Measurements from ENCODE around the gene ACSS3. TPM values are rescaled to one million over a fixed set of nuclear protein-coding genes. Genes with fewer than 3 reads are reported as not detected.

ACSS3 gene
- total RNA-seq, 2 experiments from 2014 or later = not detected

- no peak for ATAC-seq (ENCODE audit: poor library complexity)
- Mint-ChIP-seq H3K36me3 (ENCODE audit: low read depth) (no peaks in the 10 kb centered on the region), H3K4me1 (ENCODE audit: low read depth) (no peaks in the 10 kb centered on the region), H3K9me3 (peaks cover 14% of the 10 kb centered on the region), H3K27me3 (no peaks in the 10 kb centered on the region), H3K27ac (no peak overlapping the region), H3K4me3 (no peak overlapping the region)
- H3K27ac ChIP-seq (ENCODE audit: low read depth in 1 of 2, low read length in 2 of 2) = no peak overlapping the region
- intact Hi-C loops (cut with DNase I, micrococcal nuclease) = no loop called here
- TF ChIP-seq, protein P1, sequence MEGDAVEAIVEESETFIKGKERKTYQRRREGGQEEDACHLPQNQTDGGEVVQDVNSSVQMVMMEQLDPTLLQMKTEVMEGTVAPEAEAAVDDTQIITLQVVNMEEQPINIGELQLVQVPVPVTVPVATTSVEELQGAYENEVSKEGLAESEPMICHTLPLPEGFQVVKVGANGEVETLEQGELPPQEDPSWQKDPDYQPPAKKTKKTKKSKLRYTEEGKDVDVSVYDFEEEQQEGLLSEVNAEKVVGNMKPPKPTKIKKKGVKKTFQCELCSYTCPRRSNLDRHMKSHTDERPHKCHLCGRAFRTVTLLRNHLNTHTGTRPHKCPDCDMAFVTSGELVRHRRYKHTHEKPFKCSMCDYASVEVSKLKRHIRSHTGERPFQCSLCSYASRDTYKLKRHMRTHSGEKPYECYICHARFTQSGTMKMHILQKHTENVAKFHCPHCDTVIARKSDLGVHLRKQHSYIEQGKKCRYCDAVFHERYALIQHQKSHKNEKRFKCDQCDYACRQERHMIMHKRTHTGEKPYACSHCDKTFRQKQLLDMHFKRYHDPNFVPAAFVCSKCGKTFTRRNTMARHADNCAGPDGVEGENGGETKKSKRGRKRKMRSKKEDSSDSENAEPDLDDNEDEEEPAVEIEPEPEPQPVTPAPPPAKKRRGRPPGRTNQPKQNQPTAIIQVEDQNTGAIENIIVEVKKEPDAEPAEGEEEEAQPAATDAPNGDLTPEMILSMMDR (IDR thresholded peaks at IDR 0.05) = no peak
- ChIA-PET POLR2A (no interaction called here), CTCF (no interaction called here)
- H3K36me3 ChIP-seq (ENCODE audit: insufficient read depth, low read length) = no peaks in the 10 kb centered on the region
- no peak for DNase-seq
- peaks cover 4 to 7% of the 10 kb centered on the region in 2 experiments for H3K9me3 ChIP-seq (ENCODE audit: control insufficient read depth in 1 of 2, insufficient read depth in 1 of 2, low read length in 2 of 2)
- no peaks in the 10 kb centered on the region for H3K4me1 ChIP-seq (ENCODE audit: insufficient read depth, low read length)
- H3K4me3 ChIP-seq (ENCODE audit: low read length) = no peak overlapping the region
- no peaks in the 10 kb centered on the region for H3K27me3 ChIP-seq (ENCODE audit: control insufficient read depth in 1 of 2, insufficient read depth in 2 of 2, low read length in 2 of 2)
These were observed 95.0 kb downstream of the ACSS3 start for GRCh38 chr12:81172851-81173250.

DNA sequence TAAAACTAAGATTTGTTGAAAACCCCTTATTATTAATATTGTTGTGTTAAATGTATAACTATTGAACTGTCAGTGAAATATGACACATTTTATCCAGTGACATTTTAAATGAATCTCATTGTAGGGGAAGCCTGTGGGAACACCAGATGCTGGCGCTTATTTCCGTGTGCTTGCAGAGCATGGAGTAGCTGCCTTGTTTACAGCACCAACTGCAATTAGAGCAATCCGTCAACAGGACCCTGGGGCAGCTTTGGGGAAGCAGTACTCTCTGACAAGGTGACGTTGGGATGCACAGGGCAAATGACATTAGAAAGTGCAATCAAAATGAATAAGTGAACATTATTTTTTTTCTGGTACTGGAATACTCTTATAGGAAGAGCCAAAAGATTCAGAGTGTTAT is 96.8 kb downstream of the ACSS3 start:
- H3K36me3 Mint-ChIP-seq (ENCODE audit: low read depth) = no peaks in the 10 kb centered on the region
- no peak for ATAC-seq (ENCODE audit: poor library complexity)
- CTCF ChIA-PET = no interaction called here

GRCh38 chr12:81176796-81177195 is 98.9 kb downstream of the ACSS3 start:
- intact Hi-C loops (cut with DNase I, micrococcal nuclease) = no loop called here
- Mint-ChIP-seq H3K36me3 (ENCODE audit: low read depth) (no peaks in the 10 kb centered on the region), H3K9me3 (peaks cover 5% of the 10 kb centered on the region), H3K27ac (no peak overlapping the region), H3K27me3 (no peaks in the 10 kb centered on the region), H3K4me1 (ENCODE audit: low read depth) (no peaks in the 10 kb centered on the region), H3K4me3 (no peak overlapping the region)
- Histone ChIP-seq H3K9me3 (ENCODE audit: control insufficient read depth in 1 of 2, insufficient read depth in 1 of 2, low read length in 2 of 2) (peaks cover 4 to 7% of the 10 kb centered on the region in 2 experiments), H3K36me3 (ENCODE audit: insufficient read depth, low read length) (no peaks in the 10 kb centered on the region), H3K27me3 (ENCODE audit: control insufficient read depth in 1 of 2, insufficient read depth in 2 of 2, low read length in 2 of 2) (no peaks in the 10 kb centered on the region), H3K4me3 (ENCODE audit: low read length) (no peak overlapping the region), H3K27ac (ENCODE audit: low read depth in 1 of 2, low read length in 2 of 2) (no peak overlapping the region), H3K4me1 (ENCODE audit: insufficient read depth, low read length) (no peaks in the 10 kb centered on the region)
- TF ChIP-seq, protein P1 (IDR thresholded peaks at IDR 0.05) = no peak
- ChIA-PET POLR2A (interaction anchor here (0.6 kb wide), 1 partner anchor 17 kb away, joined by 3 read pairs; no protein-coding TSS in a partner anchor), CTCF (no interaction called here)
- DNase-seq (no peak), ATAC-seq (ENCODE audit: poor library complexity) (no peak)

More for the DNA sequence above, 96.8 kb downstream of the ACSS3 start:
- no peaks in the 10 kb centered on the region for H3K36me3 ChIP-seq (ENCODE audit: insufficient read depth, low read length)
- POLR2A ChIA-PET = no interaction called here
- no peaks in the 10 kb centered on the region for H3K4me1 ChIP-seq (ENCODE audit: insufficient read depth, low read length)
- no peak overlapping the region for H3K4me3 ChIP-seq (ENCODE audit: low read length)
- no peak overlapping the region for H3K27ac ChIP-seq (ENCODE audit: low read depth in 1 of 2, low read length in 2 of 2)
- H3K9me3 ChIP-seq (ENCODE audit: control insufficient read depth in 1 of 2, insufficient read depth in 1 of 2, low read length in 2 of 2) = peaks cover 4 to 7% of the 10 kb centered on the region in 2 experiments
- H3K4me3 Mint-ChIP-seq = no peak overlapping the region
- H3K27ac Mint-ChIP-seq = no peak overlapping the region
- peaks cover 6% of the 10 kb centered on the region for H3K9me3 Mint-ChIP-seq
- intact Hi-C loops (cut with DNase I, micrococcal nuclease) = loop anchor here in 1 of 2 experiments (1.0 kb wide), 1 partner anchor 15 kb away; no protein-coding TSS in a partner anchor
- no peaks in the 10 kb centered on the region for H3K27me3 ChIP-seq (ENCODE audit: control insufficient read depth in 1 of 2, insufficient read depth in 2 of 2, low read length in 2 of 2)
- no peaks in the 10 kb centered on the region for H3K27me3 Mint-ChIP-seq
- DNase-seq = no peak
- no peaks in the 10 kb centered on the region for H3K4me1 Mint-ChIP-seq (ENCODE audit: low read depth)
- TF ChIP-seq, protein P1 (IDR thresholded peaks at IDR 0.05) = no peak

Data from CD4-positive, alpha-beta T cell (primary cell).